B cell (primary cell): ENCODE measurements around the gene SRPK1.

Experiments used
- EZH2 ChIP-seq: IDR thresholded peaks from 2 replicates; pipeline ENCODE4 v1.6.1; 2012; ENCODE audit warnings: borderline replicate concordance, low read depth, mild to moderate bottlenecking, moderate library complexity, low read length; ENCODE audit not compliant: insufficient read depth, poor library complexity, severe bottlenecking
- TF ChIP-seq, protein P1 (sequence below): fragments of 200-600 bp; IDR thresholded peaks from one replicate; pipeline ENCODE4 v1.8.0; 2022; ENCODE audit warnings: antibody characterized with exemption, mild to moderate bottlenecking

DNA sequence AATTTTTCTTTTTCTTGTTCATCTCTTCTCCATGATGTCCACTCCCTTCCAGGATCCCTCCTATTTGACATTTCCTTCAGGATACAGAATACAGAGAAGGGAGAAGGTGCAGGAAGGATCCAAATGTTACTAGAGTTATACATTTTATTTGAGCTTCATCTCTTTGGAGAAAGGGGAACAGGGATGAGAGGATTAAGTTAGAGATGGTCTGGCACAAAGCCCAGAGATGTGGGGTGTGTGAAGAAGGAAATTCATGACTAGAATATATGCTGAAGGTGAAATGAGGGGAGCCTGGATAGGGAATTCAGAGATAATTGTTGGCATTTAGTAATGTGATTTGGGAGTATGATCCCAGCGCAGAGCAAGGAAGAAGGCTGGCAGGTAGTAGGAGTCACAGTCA is 22.5 kb upstream of the SRPK1 start:
- TF ChIP-seq, protein P1, sequence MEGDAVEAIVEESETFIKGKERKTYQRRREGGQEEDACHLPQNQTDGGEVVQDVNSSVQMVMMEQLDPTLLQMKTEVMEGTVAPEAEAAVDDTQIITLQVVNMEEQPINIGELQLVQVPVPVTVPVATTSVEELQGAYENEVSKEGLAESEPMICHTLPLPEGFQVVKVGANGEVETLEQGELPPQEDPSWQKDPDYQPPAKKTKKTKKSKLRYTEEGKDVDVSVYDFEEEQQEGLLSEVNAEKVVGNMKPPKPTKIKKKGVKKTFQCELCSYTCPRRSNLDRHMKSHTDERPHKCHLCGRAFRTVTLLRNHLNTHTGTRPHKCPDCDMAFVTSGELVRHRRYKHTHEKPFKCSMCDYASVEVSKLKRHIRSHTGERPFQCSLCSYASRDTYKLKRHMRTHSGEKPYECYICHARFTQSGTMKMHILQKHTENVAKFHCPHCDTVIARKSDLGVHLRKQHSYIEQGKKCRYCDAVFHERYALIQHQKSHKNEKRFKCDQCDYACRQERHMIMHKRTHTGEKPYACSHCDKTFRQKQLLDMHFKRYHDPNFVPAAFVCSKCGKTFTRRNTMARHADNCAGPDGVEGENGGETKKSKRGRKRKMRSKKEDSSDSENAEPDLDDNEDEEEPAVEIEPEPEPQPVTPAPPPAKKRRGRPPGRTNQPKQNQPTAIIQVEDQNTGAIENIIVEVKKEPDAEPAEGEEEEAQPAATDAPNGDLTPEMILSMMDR = no peak
- no peak for TF ChIP-seq EZH2
